SJSA1 (cell line): ENCODE measurements around the gene MINDY4. TPM values are rescaled to one million over a fixed set of nuclear protein-coding genes. Genes with fewer than 3 reads are reported as not detected.

Source experiments
- DNase-seq, 2 experiments: peaks; one replicate each; pipeline ENCODE4 v3.0.0-alpha.2; 2015 to 2020; ENCODE audit warnings: low spot score in 2 of 2, low read depth in 1 of 2
- H3K27ac ChIP-seq: fragments of 250-450 bp; sonication (Bioruptor Pico); 2 replicates; pipeline ENCODE4 v1.5.1; 2020; ENCODE audit warnings: mild to moderate bottlenecking, moderate library complexity
- H3K27me3 ChIP-seq: fragments of 250-450 bp; sonication (Bioruptor Pico); replicated peaks from 2 replicates; pipeline ENCODE4 v1.5.1; 2020; ENCODE audit warnings: mild to moderate bottlenecking, moderate library complexity
- H3K36me3 ChIP-seq: fragments of 250-450 bp; sonication (Bioruptor Pico); 2 replicates; pipeline ENCODE4 v1.5.1; 2020; ENCODE audit warnings: mild to moderate bottlenecking
- H3K4me1 ChIP-seq: fragments of 250-450 bp; sonication (Bioruptor Pico); replicated peaks from 2 replicates; pipeline ENCODE4 v1.6.1; 2021; ENCODE audit warnings: mild to moderate bottlenecking
- H3K4me3 ChIP-seq: fragments of 250-450 bp; sonication (Bioruptor Pico); 2 replicates; pipeline ENCODE4 v1.5.1; 2020; ENCODE audit warnings: mild to moderate bottlenecking
- H3K9me3 ChIP-seq: fragments of 250-450 bp; sonication (Bioruptor Pico); replicated peaks from 2 replicates; pipeline ENCODE4 v1.5.1; 2020; ENCODE audit warnings: mild to moderate bottlenecking
- total RNA-seq: library from RNA; depleted of rRNA; stranded (reverse); fragments of >200 nt; shearing (Covaris generic); gene quantifications from 2 replicates; pipeline ENCODE4 v1.2.3, GENCODE V29; 2014

Gene MINDY4
- total RNA-seq, 1 experiment from 2014 or later = 2.0 TPM

- no peak for DNase-seq
- no peaks in the 10 kb centered on the region for H3K9me3 ChIP-seq
- H3K27ac ChIP-seq = no peak overlapping the region
- H3K4me3 ChIP-seq = no peak overlapping the region
- no peaks in the 10 kb centered on the region for H3K36me3 ChIP-seq
- no peaks in the 10 kb centered on the region for H3K4me1 ChIP-seq
- no peaks in the 10 kb centered on the region for H3K27me3 ChIP-seq
These were observed 103.6 kb downstream of the MINDY4 start for GRCh38 chr7:30874656-30875302.

GRCh38 chr7:30877015-30877769 lies 106.0 kb downstream of the MINDY4 start:
- no peak overlapping the region for H3K27ac ChIP-seq
- no peaks in the 10 kb centered on the region for H3K36me3 ChIP-seq

GRCh38 chr7:30877993-30878392 lies 106.8 kb downstream of the MINDY4 start:
- H3K27me3 ChIP-seq = no peaks in the 10 kb centered on the region
- no peaks in the 10 kb centered on the region for H3K9me3 ChIP-seq
- H3K36me3 ChIP-seq = no peaks in the 10 kb centered on the region
- H3K4me1 ChIP-seq = no peaks in the 10 kb centered on the region
- DNase-seq = no peak
- H3K4me3 ChIP-seq = no peak overlapping the region
- H3K27ac ChIP-seq = no peak overlapping the region

More at GRCh38 chr7:30877015-30877769, 106.0 kb downstream of the MINDY4 start:
- Histone ChIP-seq H3K4me3 (no peak overlapping the region), H3K4me1 (no peaks in the 10 kb centered on the region), H3K9me3 (no peaks in the 10 kb centered on the region), H3K27me3 (no peaks in the 10 kb centered on the region)
- no peak for DNase-seq

GRCh38 chr7:30879139-30880124 lies 108.2 kb downstream of the MINDY4 start:
- Histone ChIP-seq H3K4me1 (no peaks in the 10 kb centered on the region; the same call in 1 of the 2 replicates), H3K9me3 (no peaks in the 10 kb centered on the region), H3K27ac (no peak overlapping the region), H3K36me3 (no peaks in the 10 kb centered on the region), H3K4me3 (no peak overlapping the region), H3K27me3 (no peaks in the 10 kb centered on the region)
- DNase-seq = no peak

- Histone ChIP-seq H3K27me3 (no peaks in the 10 kb centered on the region), H3K9me3 (no peaks in the 10 kb centered on the region), H3K27ac (no peak overlapping the region), H3K4me1 (peaks cover 7% of the 10 kb centered on the region), H3K36me3 (no peaks in the 10 kb centered on the region), H3K4me3 (no peak overlapping the region)
- no peak for DNase-seq
These were observed 109.0 kb downstream of the MINDY4 start for GRCh38 chr7:30880125-30880720.

GRCh38 chr7:30880941-30881340 lies 109.7 kb downstream of the MINDY4 start:
- no peaks in the 10 kb centered on the region for H3K9me3 ChIP-seq
- no peak for DNase-seq
- H3K27me3 ChIP-seq = no peaks in the 10 kb centered on the region
- no peak overlapping the region for H3K4me3 ChIP-seq
- no peak overlapping the region for H3K27ac ChIP-seq
- H3K36me3 ChIP-seq = no peaks in the 10 kb centered on the region
- H3K4me1 ChIP-seq = peaks cover 13% of the 10 kb centered on the region

GRCh38 chr7:30881448-30881847 lies 110.2 kb downstream of the MINDY4 start:
- H3K36me3 ChIP-seq = no peaks in the 10 kb centered on the region
- H3K27me3 ChIP-seq = no peaks in the 10 kb centered on the region
- H3K4me3 ChIP-seq = no peak overlapping the region
- no peak for DNase-seq
- no peak overlapping the region for H3K27ac ChIP-seq
- H3K4me1 ChIP-seq = peaks cover 13% of the 10 kb centered on the region
- no peaks in the 10 kb centered on the region for H3K9me3 ChIP-seq

- no peak for DNase-seq
- H3K36me3 ChIP-seq = no peaks in the 10 kb centered on the region
- H3K27me3 ChIP-seq = peaks cover 4% of the 10 kb centered on the region; the same call in 1 of the 2 replicates
- no peaks in the 10 kb centered on the region for H3K9me3 ChIP-seq
- peaks cover 13% of the 10 kb centered on the region for H3K4me1 ChIP-seq
- no peak overlapping the region for H3K27ac ChIP-seq
- H3K4me3 ChIP-seq = no peak overlapping the region
These were observed 113.7 kb downstream of the MINDY4 start for GRCh38 chr7:30884881-30885280.

GRCh38 chr7:30886608-30887011 lies 115.4 kb downstream of the MINDY4 start:
- DNase-seq = no peak
- no peak overlapping the region for H3K27ac ChIP-seq

GRCh38 chr7:30887464-30887872 lies 116.3 kb downstream of the MINDY4 start:
- Histone ChIP-seq H3K4me1 (peaks cover 13% of the 10 kb centered on the region), H3K36me3 (no peaks in the 10 kb centered on the region), H3K27me3 (peaks cover 9% of the 10 kb centered on the region; the same call in 1 of the 2 replicates), H3K27ac (no peak overlapping the region), H3K9me3 (no peaks in the 10 kb centered on the region), H3K4me3 (no peak overlapping the region)
- no peak for DNase-seq

More at GRCh38 chr7:30886608-30887011, 115.4 kb downstream of the MINDY4 start:
- Histone ChIP-seq H3K9me3 (no peaks in the 10 kb centered on the region), H3K27me3 (peaks cover 9% of the 10 kb centered on the region; the same call in 1 of the 2 replicates), H3K36me3 (no peaks in the 10 kb centered on the region), H3K4me1 (peaks cover 13% of the 10 kb centered on the region), H3K4me3 (no peak overlapping the region)

GRCh38 chr7:30888747-30889146 lies 117.5 kb downstream of the MINDY4 start:
- Histone ChIP-seq H3K4me1 (peaks cover 13% of the 10 kb centered on the region), H3K4me3 (no peak overlapping the region), H3K27me3 (peaks cover 9% of the 10 kb centered on the region; the same call in 1 of the 2 replicates), H3K36me3 (no peaks in the 10 kb centered on the region), H3K9me3 (no peaks in the 10 kb centered on the region), H3K27ac (no peak overlapping the region)
- no peak for DNase-seq

GRCh38 chr7:30890226-30890625 lies 119.0 kb downstream of the MINDY4 start:
- Histone ChIP-seq H3K27me3 (peaks cover 9% of the 10 kb centered on the region; the same call in 1 of the 2 replicates), H3K4me1 (peaks cover 6% of the 10 kb centered on the region), H3K9me3 (no peaks in the 10 kb centered on the region), H3K4me3 (no peak overlapping the region), H3K36me3 (no peaks in the 10 kb centered on the region), H3K27ac (no peak overlapping the region)
- DNase-seq = no peak

- Histone ChIP-seq H3K27me3 (peaks cover 9% of the 10 kb centered on the region; the same call in 1 of the 2 replicates), H3K36me3 (no peaks in the 10 kb centered on the region), H3K4me3 (no peak overlapping the region), H3K4me1 (no peaks in the 10 kb centered on the region), H3K9me3 (no peaks in the 10 kb centered on the region), H3K27ac (no peak overlapping the region)
- DNase-seq = no peak
These were observed 122.1 kb downstream of the MINDY4 start for GRCh38 chr7:30893357-30893756.
